Brain microvascular endothelial cell (primary cell): Measurements from ENCODE around the gene AGTR1.

ENCODE experiments used
- DNase-seq: peaks from one replicate; pipeline ENCODE4 v3.0.0-alpha.2; 2020
- H3K27ac ChIP-seq: fragments of 250-450 bp; sonication (Bioruptor Pico); 2 replicates; pipeline ENCODE4 v1.5.1; 2020; ENCODE audit warnings: mild to moderate bottlenecking, moderate library complexity
- H3K27me3 ChIP-seq: fragments of 250-450 bp; sonication (Bioruptor Pico); replicated peaks from 2 replicates; pipeline ENCODE4 v1.5.1; 2020; ENCODE audit warnings: mild to moderate bottlenecking
- H3K36me3 ChIP-seq: fragments of 250-450 bp; sonication (Bioruptor Pico); replicated peaks from 2 replicates; pipeline ENCODE4 v1.5.1; 2020; ENCODE audit warnings: mild to moderate bottlenecking
- H3K4me3 ChIP-seq: 2 replicates; pipeline ENCODE4 v1.5.1; 2011; ENCODE audit warnings: low read depth, mild to moderate bottlenecking, control low read depth, low read length, moderate library complexity
- CTCF ChIP-seq: IDR thresholded peaks from 2 replicates; pipeline ENCODE4 v1.5.1; 2011; ENCODE audit warnings: low read depth, mild to moderate bottlenecking, moderate library complexity, low read length, control low read depth, inconsistent platforms; ENCODE audit errors: missing control alignments
- in situ Hi-C: cut with HindIII; loops from 2 replicates; pipeline ENCODE4 v1.10.0; 2017; ENCODE audit warnings: low sequenced_read_pairs, low pct_ligation_motif_present

Gene AGTR1

DNA sequence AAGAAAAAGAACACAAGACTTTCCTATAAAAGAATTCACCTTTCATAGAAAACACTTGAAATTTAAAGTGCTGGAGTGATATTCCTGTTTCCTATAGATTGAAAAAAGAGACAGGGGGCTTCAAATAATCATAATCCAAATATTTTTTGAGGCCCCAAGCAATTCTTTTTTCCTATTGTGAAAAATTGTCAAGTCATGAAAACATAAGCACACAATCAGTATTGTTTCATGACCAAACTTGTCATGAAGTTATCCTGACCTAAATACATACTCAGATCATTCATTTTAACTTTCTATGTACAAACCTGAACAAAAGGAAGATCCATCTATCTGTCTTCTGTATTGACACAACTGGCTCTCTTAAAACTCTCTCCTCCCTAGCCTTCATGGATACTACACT is 57.9 kb downstream of the AGTR1 start:
- Histone ChIP-seq H3K4me3 (no peak overlapping the region), H3K27ac (no peak overlapping the region), H3K27me3 (no peaks in the 10 kb centered on the region), H3K36me3 (no peaks in the 10 kb centered on the region)
- no peak for DNase-seq
- in situ Hi-C loops, result no loop called here
- no peak for TF ChIP-seq CTCF

- Histone ChIP-seq H3K4me3 (no peak overlapping the region), H3K27me3 (no peaks in the 10 kb centered on the region), H3K36me3 (no peaks in the 10 kb centered on the region), H3K27ac (no peak overlapping the region)
- no peak for DNase-seq
- in situ Hi-C loops, result no loop called here
- TF ChIP-seq CTCF, result no peak
Measured at GRCh38 chr3:148756311-148756710, 58.6 kb downstream of the AGTR1 start.

- Histone ChIP-seq H3K27me3 (no peaks in the 10 kb centered on the region), H3K36me3 (no peaks in the 10 kb centered on the region), H3K27ac (peak overlapping the region; percentile 8), H3K4me3 (no peak overlapping the region)
- in situ Hi-C loops, result no loop called here
- no peak for TF ChIP-seq CTCF
- peak; percentile 77 for DNase-seq
Measured at GRCh38 chr3:148757238-148758215, 59.8 kb downstream of the AGTR1 start.

GRCh38 chr3:148758303-148758884 is 60.7 kb downstream of the AGTR1 start:
- no peaks in the 10 kb centered on the region for H3K27me3 ChIP-seq
- in situ Hi-C loops, result no loop called here
- TF ChIP-seq CTCF, result no peak
- no peaks in the 10 kb centered on the region for H3K36me3 ChIP-seq
- DNase-seq, result no peak
- H3K27ac ChIP-seq, result no peak overlapping the region
- H3K4me3 ChIP-seq, result no peak overlapping the region

DNA sequence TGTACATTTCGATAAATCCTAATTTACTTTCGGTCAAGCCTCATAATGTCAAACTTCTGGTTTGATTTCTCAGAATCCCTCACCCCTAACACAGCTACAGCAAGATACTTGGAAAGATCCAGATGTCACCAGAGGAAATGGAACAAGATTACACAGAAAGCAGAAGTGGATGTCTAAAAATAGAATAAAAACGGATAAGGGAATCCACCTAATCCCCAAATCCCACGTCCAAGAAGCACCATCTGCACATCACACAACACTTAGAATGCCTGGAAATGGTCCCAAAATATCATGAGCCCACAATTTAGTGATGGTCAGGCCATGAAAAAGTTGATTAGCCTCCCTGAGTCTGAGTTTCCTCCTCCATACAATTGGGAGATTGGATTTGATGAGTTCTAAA is 61.7 kb downstream of the AGTR1 start:
- TF ChIP-seq CTCF, result no peak
- DNase-seq, result no peak
- Histone ChIP-seq H3K36me3 (no peaks in the 10 kb centered on the region), H3K27ac (no peak overlapping the region), H3K4me3 (no peak overlapping the region), H3K27me3 (no peaks in the 10 kb centered on the region)
- in situ Hi-C loops, result no loop called here
